ENCODE data around the gene DPP9. TPM values are rescaled to one million over a fixed set of nuclear protein-coding genes. Genes with fewer than 3 reads are reported as not detected.
A peak's percentile ranks its signal among the peaks of the same experiment; 100 is the strongest.

DPP9 gene
- total and polyA plus RNA-seq, 4 donors, result 16.4 to 56.4 (median 40.0) TPM

DNA sequence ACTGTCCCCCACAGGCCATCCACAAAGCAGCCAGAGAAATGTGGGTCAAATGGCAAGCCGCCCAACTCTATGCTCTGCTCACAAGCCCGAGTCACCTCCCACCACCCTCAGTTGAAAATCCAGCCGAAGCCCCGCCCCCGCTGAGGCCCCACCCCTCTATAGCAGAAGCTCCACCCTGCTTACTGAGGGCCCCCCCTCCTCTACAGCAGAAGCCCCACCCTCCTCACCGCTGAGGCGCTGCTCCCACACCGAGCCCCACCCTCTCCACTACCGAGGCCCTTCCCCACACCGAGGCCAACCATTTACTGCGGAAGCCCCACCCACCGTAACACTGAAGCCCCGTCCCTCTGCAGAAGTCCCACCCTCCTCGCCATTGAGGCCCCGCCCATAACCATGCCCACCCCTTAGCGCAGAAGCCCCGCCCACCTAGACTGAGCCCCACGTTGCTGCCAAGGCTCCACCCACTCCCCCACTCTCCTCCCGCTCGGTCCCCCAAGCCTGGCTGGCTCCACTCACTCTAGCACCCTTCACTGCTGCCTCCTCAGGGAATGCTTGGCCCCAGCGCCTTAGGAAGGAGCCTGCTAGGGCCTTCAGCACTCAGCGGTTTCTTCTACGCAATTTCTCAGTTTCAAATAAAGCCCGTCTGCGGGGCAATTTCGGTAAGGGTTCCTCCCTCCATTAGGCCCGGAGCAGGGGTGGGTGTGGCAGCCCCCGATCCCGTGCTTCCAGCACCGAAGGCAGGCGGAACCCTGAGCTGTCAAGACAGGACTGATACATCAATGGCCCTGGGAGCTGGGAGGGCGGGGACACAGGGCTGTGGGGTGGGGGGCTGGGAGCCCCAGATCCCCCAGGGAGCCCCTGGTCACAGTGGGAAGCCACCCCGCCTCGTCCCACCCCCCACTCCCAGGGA, 44.5 kb downstream of the DPP9 start:
- H3K27me3 ChIP-seq (ENCODE audit: control insufficient read depth in 1 of 2, insufficient read depth in 2 of 2, low read length in 1 of 2), result no peaks in the 10 kb centered on the region
- no peaks in the 10 kb centered on the region for H3K36me3 ChIP-seq (ENCODE audit: control insufficient read depth in 1 of 2, insufficient read depth in 2 of 2, low read length in 1 of 2)
- H3K4me1 ChIP-seq (ENCODE audit: control insufficient read depth in 1 of 2, insufficient read depth in 2 of 2, low read length in 2 of 2), result no peaks in the 10 kb centered on the region
- H3K9me3 ChIP-seq (ENCODE audit: control insufficient read depth, low read length), result no peaks in the 10 kb centered on the region
- 59 to 72% methylated on average over 34 of the region's 34 CpGs for whole genome bisulfite sequencing, 2 donors
- intact Hi-C loops (cut with DNase I), result no loop called here
- H3K27ac ChIP-seq (ENCODE audit: low read depth in 1 of 2, low read length in 2 of 2), result no peak overlapping the region
- DNase-seq (no peak), ATAC-seq (ENCODE audit: low FRiP score) (peak; percentile 39)
- H3K4me3 ChIP-seq (ENCODE audit: low read length in 2 of 2), result no peak overlapping the region

DNA sequence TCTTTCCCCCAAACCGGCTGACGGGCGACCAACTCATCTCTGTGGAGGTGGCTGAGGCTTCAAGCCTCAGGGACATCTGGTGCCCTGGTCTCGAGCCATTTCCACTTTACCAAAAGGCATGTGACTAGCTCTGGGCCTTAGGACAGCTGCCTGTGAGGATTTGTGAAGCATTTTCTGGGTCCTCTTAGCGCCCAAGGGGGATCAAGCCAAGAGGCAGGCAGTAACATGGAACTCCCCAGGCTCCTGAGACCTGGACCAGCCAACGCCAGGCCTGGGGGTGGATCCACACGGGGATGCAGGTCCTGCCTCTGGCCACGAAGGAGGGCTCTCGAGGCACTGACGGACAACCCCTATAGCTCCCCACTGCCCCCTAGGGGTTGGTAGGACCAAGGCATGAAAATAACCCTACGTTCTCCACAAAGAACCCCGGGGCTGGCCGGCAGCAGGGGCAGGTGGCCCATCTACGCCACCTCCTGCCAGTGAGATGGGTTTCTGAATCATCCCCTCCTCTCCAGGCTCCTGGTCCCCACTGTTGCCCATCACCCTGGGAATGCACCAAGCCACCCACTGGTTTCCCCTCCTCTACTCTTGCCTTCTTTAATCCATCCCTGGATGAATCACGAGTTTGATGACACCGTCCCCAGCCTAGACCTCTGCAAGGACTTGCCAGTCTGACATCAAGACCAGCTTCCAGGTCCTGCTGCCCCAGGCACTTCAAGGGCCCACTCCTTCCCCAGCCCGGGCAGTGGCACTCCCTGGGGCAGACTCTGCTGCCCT, 46.5 kb downstream of the DPP9 start:
- Histone ChIP-seq H3K27me3 (ENCODE audit: control insufficient read depth in 1 of 2, insufficient read depth in 2 of 2, low read length in 1 of 2) (no peaks in the 10 kb centered on the region), H3K4me3 (ENCODE audit: low read length in 2 of 2) (no peak overlapping the region), H3K27ac (ENCODE audit: low read depth in 1 of 2, low read length in 2 of 2) (no peak overlapping the region), H3K4me1 (ENCODE audit: control insufficient read depth in 1 of 2, insufficient read depth in 2 of 2, low read length in 2 of 2) (no peaks in the 10 kb centered on the region), H3K9me3 (ENCODE audit: control insufficient read depth, low read length) (no peaks in the 10 kb centered on the region), H3K36me3 (ENCODE audit: control insufficient read depth in 1 of 2, insufficient read depth in 2 of 2, low read length in 1 of 2) (no peaks in the 10 kb centered on the region)
- WGBS, 2 donors, result 72 to 75% methylated on average over 17 of the region's 17 CpGs
- intact Hi-C loops (cut with DNase I), result no loop called here
- no peak for ATAC-seq (ENCODE audit: low FRiP score)
- DNase-seq, result no peak

DNA sequence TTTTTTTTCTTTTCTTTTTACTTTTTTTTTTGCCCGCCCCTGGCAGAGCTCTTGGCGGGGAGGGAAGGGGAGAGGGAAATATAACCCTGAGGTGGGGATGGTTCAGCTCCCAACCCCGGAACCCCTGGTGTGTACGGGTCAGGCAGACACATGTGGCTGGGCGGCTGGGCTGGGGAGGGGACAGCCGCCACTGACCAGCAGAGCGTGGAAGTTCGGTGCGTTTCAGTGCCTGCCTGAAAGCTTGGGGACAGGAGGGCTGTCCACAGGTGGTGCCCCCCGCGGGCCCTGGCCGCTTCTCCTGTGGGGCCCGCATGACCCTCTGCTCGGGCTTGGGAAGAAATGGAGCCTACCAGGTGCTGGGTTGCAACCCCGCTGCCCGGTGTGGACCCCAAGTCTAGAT, 48.3 kb downstream of the DPP9 start:
- Histone ChIP-seq H3K4me3 (ENCODE audit: low read length in 2 of 2) (no peak overlapping the region), H3K27me3 (ENCODE audit: control insufficient read depth in 1 of 2, insufficient read depth in 2 of 2, low read length in 1 of 2) (no peaks in the 10 kb centered on the region), H3K27ac (ENCODE audit: low read depth in 1 of 2, low read length in 2 of 2) (no peak overlapping the region), H3K36me3 (ENCODE audit: control insufficient read depth in 1 of 2, insufficient read depth in 2 of 2, low read length in 1 of 2) (no peaks in the 10 kb centered on the region), H3K9me3 (ENCODE audit: control insufficient read depth, low read length) (no peaks in the 10 kb centered on the region), H3K4me1 (ENCODE audit: control insufficient read depth in 1 of 2, insufficient read depth in 2 of 2, low read length in 2 of 2) (no peaks in the 10 kb centered on the region)
- intact Hi-C loops (cut with DNase I), result no loop called here
- ATAC-seq (ENCODE audit: low FRiP score) (no peak), DNase-seq (no peak)
- 90% methylated on average over 16 of the region's 16 CpGs for WGBS, 2 donors

DNA sequence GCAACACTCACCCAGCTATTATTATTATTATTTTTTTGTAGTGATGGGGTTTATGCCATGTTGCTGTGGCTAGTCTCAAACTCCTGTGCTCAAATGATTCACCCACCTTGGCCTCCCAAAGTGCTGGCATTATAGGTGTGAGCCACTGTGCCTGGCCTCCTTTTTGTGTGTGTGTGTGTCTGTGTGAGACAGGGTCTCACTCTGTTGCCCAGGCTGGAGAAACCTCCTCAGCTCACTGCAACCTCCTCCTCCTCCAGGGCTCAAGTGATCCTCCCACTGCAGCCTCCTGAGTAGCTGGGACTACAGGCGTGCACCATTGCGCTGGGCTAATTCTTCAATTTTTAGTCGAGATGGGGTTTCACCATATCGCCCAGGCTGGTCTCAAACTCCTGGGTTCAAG, 49.9 kb downstream of the DPP9 start:
- 87 to 92% methylated on average over 4 of the region's 4 CpGs for WGBS, 2 donors
- Histone ChIP-seq H3K4me3 (ENCODE audit: low read length in 2 of 2) (no peak overlapping the region), H3K36me3 (ENCODE audit: control insufficient read depth in 1 of 2, insufficient read depth in 2 of 2, low read length in 1 of 2) (no peaks in the 10 kb centered on the region), H3K9me3 (ENCODE audit: control insufficient read depth, low read length) (no peaks in the 10 kb centered on the region), H3K27me3 (ENCODE audit: control insufficient read depth in 1 of 2, insufficient read depth in 2 of 2, low read length in 1 of 2) (no peaks in the 10 kb centered on the region), H3K27ac (ENCODE audit: low read depth in 1 of 2, low read length in 2 of 2) (no peak overlapping the region), H3K4me1 (ENCODE audit: control insufficient read depth in 1 of 2, insufficient read depth in 2 of 2, low read length in 2 of 2) (no peaks in the 10 kb centered on the region)
- intact Hi-C loops (cut with DNase I), result no loop called here
- no peak for DNase-seq
- no peak for ATAC-seq (ENCODE audit: low FRiP score)

DNA sequence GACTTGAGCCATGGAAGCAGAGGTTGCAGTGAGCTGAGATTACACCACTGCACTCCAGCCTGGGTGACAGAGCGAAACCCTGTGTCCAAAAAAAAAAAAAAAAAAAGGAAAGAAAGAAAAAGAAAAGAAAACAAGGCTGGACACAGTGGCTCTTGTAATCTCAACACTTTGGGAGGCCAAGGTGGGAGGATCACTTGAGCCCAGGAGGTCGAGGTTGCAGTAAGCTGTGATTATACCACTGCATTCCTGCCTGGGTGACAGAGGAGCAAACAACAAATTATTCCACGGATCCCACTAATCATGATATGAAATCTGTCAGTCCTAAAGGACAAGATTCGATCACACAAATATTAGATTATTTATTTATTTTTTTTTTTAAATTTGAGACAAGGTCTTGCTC, 50.4 kb downstream of the DPP9 start:
- no peaks in the 10 kb centered on the region for H3K36me3 ChIP-seq (ENCODE audit: control insufficient read depth in 1 of 2, insufficient read depth in 2 of 2, low read length in 1 of 2)
- H3K27ac ChIP-seq (ENCODE audit: low read depth in 1 of 2, low read length in 2 of 2), result no peak overlapping the region
- intact Hi-C loops (cut with DNase I), result no loop called here
- ATAC-seq (ENCODE audit: low FRiP score) (no peak), DNase-seq (no peak)
- H3K9me3 ChIP-seq (ENCODE audit: control insufficient read depth, low read length), result no peaks in the 10 kb centered on the region
- H3K4me1 ChIP-seq (ENCODE audit: control insufficient read depth in 1 of 2, insufficient read depth in 2 of 2, low read length in 2 of 2), result no peaks in the 10 kb centered on the region
- WGBS, 2 donors, result 63 to 73% methylated on average over 3 to 4 of the region's 4 CpGs
- H3K4me3 ChIP-seq (ENCODE audit: low read length in 2 of 2), result no peak overlapping the region
- no peaks in the 10 kb centered on the region for H3K27me3 ChIP-seq (ENCODE audit: control insufficient read depth in 1 of 2, insufficient read depth in 2 of 2, low read length in 1 of 2)

DNA sequence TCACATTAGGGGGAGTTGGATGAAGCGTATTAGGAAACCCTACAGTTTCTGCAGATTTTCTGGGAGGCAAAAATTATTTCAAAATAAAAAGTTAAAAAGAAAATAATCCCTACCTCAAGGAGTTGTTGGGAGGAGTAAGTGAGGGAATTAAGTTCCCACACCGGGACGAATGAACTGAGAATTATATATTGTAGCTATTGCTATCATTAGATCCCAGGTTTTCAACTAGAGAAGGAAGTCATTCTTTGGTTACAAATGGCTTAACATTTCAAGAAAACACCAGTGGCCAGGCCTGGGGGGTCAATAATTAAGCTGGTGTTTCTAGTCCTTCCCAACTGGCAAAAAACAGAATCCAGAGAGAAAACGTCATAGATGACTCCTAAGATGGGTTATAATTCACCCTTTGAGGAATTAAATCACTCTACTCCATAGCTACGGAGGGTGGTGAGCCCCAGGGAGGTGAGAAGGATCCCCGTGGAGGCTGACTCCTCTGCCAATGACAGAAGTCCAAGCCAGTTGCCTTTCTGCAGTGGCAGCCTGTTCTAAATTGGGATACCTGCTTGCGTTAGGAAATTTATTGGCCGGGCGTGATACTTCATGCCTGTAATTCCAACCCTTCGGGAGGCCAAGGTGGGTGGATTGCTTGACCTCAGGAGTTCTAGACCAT, 52.3 kb downstream of the DPP9 start:
- peaks cover 0 to 2% of the 10 kb centered on the region in 2 donors for H3K36me3 ChIP-seq (ENCODE audit: control insufficient read depth in 1 of 2, insufficient read depth in 2 of 2, low read length in 1 of 2)
- intact Hi-C loops (cut with DNase I), result no loop called here
- no peak overlapping the region for H3K4me3 ChIP-seq (ENCODE audit: low read length in 2 of 2)
- no peaks in the 10 kb centered on the region for H3K4me1 ChIP-seq (ENCODE audit: control insufficient read depth in 1 of 2, insufficient read depth in 2 of 2, low read length in 2 of 2)
- no peaks in the 10 kb centered on the region for H3K27me3 ChIP-seq (ENCODE audit: control insufficient read depth in 1 of 2, insufficient read depth in 2 of 2, low read length in 1 of 2)
- ATAC-seq (ENCODE audit: low FRiP score), result no peak
- H3K27ac ChIP-seq (ENCODE audit: low read depth in 1 of 2, low read length in 2 of 2), result no peak overlapping the region
- WGBS, 2 donors, result 40 to 49% methylated on average over 10 of the region's 10 CpGs
- no peaks in the 10 kb centered on the region for H3K9me3 ChIP-seq (ENCODE audit: control insufficient read depth, low read length)
- no peak for DNase-seq

DNA sequence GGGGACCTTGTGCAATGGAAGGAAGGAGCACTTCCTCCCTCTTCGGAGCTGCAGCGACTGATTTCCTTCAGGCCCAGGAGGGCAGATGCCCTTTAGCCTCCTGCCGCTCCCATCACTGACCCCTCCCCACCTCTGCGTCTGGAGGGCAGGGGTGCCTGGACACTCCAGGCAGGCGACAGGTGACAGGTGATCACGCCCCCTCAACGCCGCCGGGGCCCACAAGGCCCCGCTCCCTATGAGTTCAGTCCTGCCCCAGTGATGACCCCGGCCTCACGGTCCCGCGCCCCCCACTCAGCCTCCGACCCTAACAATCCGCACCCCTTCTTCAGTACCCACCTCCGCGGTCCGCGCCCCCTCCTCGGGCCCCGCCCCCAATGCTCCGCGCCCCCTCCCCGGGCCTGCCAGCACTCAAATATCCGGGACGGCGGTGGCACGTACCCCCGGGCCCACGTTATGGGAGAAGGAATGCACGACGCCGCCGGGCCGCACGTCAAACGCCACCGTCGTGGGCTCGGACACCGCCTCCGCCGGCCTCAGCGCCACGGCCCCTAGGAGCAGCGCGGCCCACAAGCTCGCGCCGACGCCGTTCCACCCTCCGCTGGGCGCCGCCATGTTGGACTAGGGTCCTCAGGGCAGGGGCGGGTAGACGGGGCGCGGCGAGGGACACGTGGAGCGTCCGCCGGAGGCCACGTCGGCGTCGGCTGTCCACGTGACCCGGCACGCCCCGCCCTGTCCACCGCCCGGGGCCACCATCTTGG, 53.7 kb downstream of the DPP9 start, which contains the start of gene MYDGF:
Gene MYDGF, minus strand, starts transcription at position 620 of the 758 bp plus-strand sequence. Its CDS starts 8 bp downstream, at position 612.
- DNase-seq, result peak; percentile 97 to 98
- no peaks in the 10 kb centered on the region for H3K9me3 ChIP-seq (ENCODE audit: control insufficient read depth, low read length)
- ATAC-seq (ENCODE audit: low FRiP score), result peak; percentile 99
- H3K4me3 ChIP-seq (ENCODE audit: low read length in 2 of 2), result peak within 1 kb of the TSS; percentile 88 to 91
- no peaks in the 10 kb centered on the region for H3K4me1 ChIP-seq (ENCODE audit: control insufficient read depth in 1 of 2, insufficient read depth in 2 of 2, low read length in 2 of 2)
- peak within 1 kb of the TSS in 1 of 2 donors; percentile 43 for H3K27ac ChIP-seq (ENCODE audit: low read depth in 1 of 2, low read length in 2 of 2)
- 0 to 1% methylated on average over 52 to 75 of the region's 75 CpGs for WGBS, 2 donors
- H3K27me3 ChIP-seq (ENCODE audit: control insufficient read depth in 1 of 2, insufficient read depth in 2 of 2, low read length in 1 of 2), result no peaks in the 10 kb centered on the region
- intact Hi-C loops (cut with DNase I), result no loop called here
- H3K36me3 ChIP-seq (ENCODE audit: control insufficient read depth in 1 of 2, insufficient read depth in 2 of 2, low read length in 1 of 2), result peaks cover 0 to 2% of the 10 kb centered on the region in 2 donors

DNA sequence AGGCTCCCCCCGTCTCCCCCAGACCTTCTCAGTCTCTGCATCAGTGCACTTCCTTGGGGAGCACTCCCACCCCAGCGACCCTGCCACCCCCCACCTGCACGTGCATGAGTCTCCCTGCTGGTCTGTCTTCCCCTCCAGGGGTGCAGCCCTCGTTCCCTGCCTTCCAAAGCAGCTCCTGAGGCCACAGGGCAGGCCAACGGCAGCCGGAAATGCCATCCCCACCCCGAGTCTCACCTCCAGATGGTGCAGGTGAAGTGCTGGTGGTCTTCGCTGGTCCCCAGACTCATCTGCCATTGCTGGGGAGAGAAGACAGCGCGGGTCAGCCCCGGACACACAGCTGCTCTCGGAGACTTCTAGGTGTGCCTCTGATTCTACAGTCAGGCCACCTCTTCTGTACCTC, 59.0 kb downstream of the DPP9 start:
- Histone ChIP-seq H3K4me3 (ENCODE audit: low read length in 2 of 2) (no peak overlapping the region), H3K36me3 (ENCODE audit: control insufficient read depth in 1 of 2, insufficient read depth in 2 of 2, low read length in 1 of 2) (peaks cover 0 to 4% of the 10 kb centered on the region in 2 donors), H3K4me1 (ENCODE audit: control insufficient read depth in 1 of 2, insufficient read depth in 2 of 2, low read length in 2 of 2) (no peaks in the 10 kb centered on the region), H3K27ac (ENCODE audit: low read depth in 1 of 2, low read length in 2 of 2) (no peak overlapping the region), H3K9me3 (ENCODE audit: control insufficient read depth, low read length) (no peaks in the 10 kb centered on the region), H3K27me3 (ENCODE audit: control insufficient read depth in 1 of 2, insufficient read depth in 2 of 2, low read length in 1 of 2) (no peaks in the 10 kb centered on the region)
- WGBS, 2 donors, result 91 to 93% methylated on average over 12 of the region's 12 CpGs
- DNase-seq, result no peak
- ATAC-seq (ENCODE audit: low FRiP score), result peak; percentile 16
- intact Hi-C loops (cut with DNase I), result no loop called here
